PC-3 (cell line): Measurements from ENCODE around the gene ZFYVE28. TPM values are rescaled to one million over a fixed set of nuclear protein-coding genes. Genes with fewer than 3 reads are reported as not detected.

Experiments
- ATAC-seq: fragments of 200-7000 bp; cut with Tn5 transposase; 2 replicates; pipeline ENCODE4 v1.9.1; 2020; ENCODE audit warnings: mild to moderate bottlenecking, moderate library complexity
- BruUV-seq: library from RNA; stranded (reverse); fragments of 400-500 nt; replicated peaks from 2 replicates; lab custom pipeline; 2021; lab: Mats Ljungman, UMichigan
- CTCF ChIA-PET: fragments of 300-600 bp; sonication (Branson Sonifier 250); formaldehyde crosslinking; loops from one replicate; lab custom pipeline; 2022; ENCODE audit warnings: antibody characterized with exemption; lab: Charles Lee
- POLR2A ChIA-PET: fragments of 300-600 bp; sonication (Branson Sonifier 250); formaldehyde crosslinking; loops from one replicate; lab custom pipeline; 2022; ENCODE audit warnings: antibody characterized with exemption; ENCODE audit not compliant: unreplicated experiment; lab: Charles Lee
- DNase-seq: peaks from one replicate; pipeline ENCODE4 v3.0.0-alpha.2; 2015
- H2AFZ ChIP-seq: fragments of 300-600 bp; sonication (generic); 2 replicates; pipeline ENCODE4 v1.6.0; 2016; ENCODE audit warnings: antibody characterized with exemption, low read length
- H3F3A ChIP-seq: fragments of 300-600 bp; sonication (generic); one replicate; pipeline ENCODE4 v1.6.0; 2017; ENCODE audit warnings: antibody characterized with exemption, low read length, control low read depth, mild to moderate bottlenecking; ENCODE audit not compliant: unreplicated experiment
- H3K27ac ChIP-seq: fragments of 300-600 bp; sonication (generic); 2 replicates; pipeline ENCODE4 v1.5.1; 2016; ENCODE audit warnings: mild to moderate bottlenecking, low read length
- H3K27me3 ChIP-seq: fragments of 300-600 bp; sonication (generic); 2 replicates; pipeline ENCODE4 v1.6.1; 2016; ENCODE audit warnings: low read length, mixed read lengths
- H3K36me3 ChIP-seq: fragments of 300-600 bp; sonication (generic); 2 replicates; pipeline ENCODE4 v1.6.1; 2016; ENCODE audit warnings: low read depth, mixed run types, low read length, mixed read lengths
- H3K4me1 ChIP-seq: fragments of 300-600 bp; sonication (generic); 2 replicates; pipeline ENCODE4 v1.5.1; 2016; ENCODE audit warnings: low read length; ENCODE audit not compliant: insufficient read depth
- H3K4me2 ChIP-seq: fragments of 300-600 bp; sonication (generic); 2 replicates; pipeline ENCODE4 v1.6.0; 2016; ENCODE audit warnings: low read length
- H3K4me3 ChIP-seq: fragments of 300-600 bp; sonication (generic); 2 replicates; pipeline ENCODE4 v1.5.1; 2016; ENCODE audit warnings: mild to moderate bottlenecking, low read length, mixed read lengths
- H3K79me2 ChIP-seq: fragments of 300-600 bp; sonication (generic); 2 replicates; pipeline ENCODE4 v1.6.1; 2017; ENCODE audit warnings: low read length, mixed read lengths
- H3K9ac ChIP-seq: fragments of 300-600 bp; sonication (generic); 2 replicates; pipeline ENCODE4 v1.6.0; 2016; ENCODE audit warnings: mild to moderate bottlenecking, low read length
- H3K9me2 ChIP-seq: fragments of 300-600 bp; sonication (generic); replicated peaks from 2 replicates; pipeline ENCODE4 v1.6.1; 2016; ENCODE audit warnings: mixed run types, low read length, mixed read lengths
- H3K9me3 ChIP-seq: fragments of 300-600 bp; sonication (generic); 2 replicates; pipeline ENCODE4 v1.6.1; 2016; ENCODE audit warnings: low read length, mixed read lengths
- H4K20me1 ChIP-seq: fragments of 300-600 bp; sonication (generic); 2 replicates; pipeline ENCODE4 v1.6.1; 2016; ENCODE audit warnings: low read length, mixed read lengths
- CTCF ChIP-seq: fragments of 300-600 bp; sonication (generic); conservative IDR thresholded peaks from 2 replicates; pipeline ENCODE4 v1.5.1; 2017; ENCODE audit warnings: antibody characterized with exemption, low read depth, mild to moderate bottlenecking, low read length
- EZH2 ChIP-seq: fragments of 300-600 bp; sonication (generic); IDR thresholded peaks from one replicate; pipeline ENCODE4 v1.6.1; 2017; ENCODE audit warnings: antibody characterized with exemption, mild to moderate bottlenecking, low read length; ENCODE audit not compliant: unreplicated experiment
- EZH2phosphoT487 ChIP-seq: fragments of 300-600 bp; sonication (generic); IDR thresholded peaks from 2 replicates; pipeline ENCODE4 v1.6.1; 2018; ENCODE audit warnings: mild to moderate bottlenecking, antibody characterized with exemption, low read length, borderline replicate concordance
- intact Hi-C: fragments of 100-400 bp; cut with micrococcal nuclease; formaldehyde crosslinking; loops from 2 replicates; pipeline ENCODE4 v1.9.0; 2023
- total RNA-seq: library from RNA; depleted of rRNA; stranded (reverse); fragments of >200 nt; gene quantifications from 2 replicates; pipeline ENCODE4 v1.2.3, GENCODE V29; 2014

The ZFYVE28 gene
- total RNA-seq, 1 experiment from 2014 or later, result 8.0 TPM

GRCh38 chr4:2399216-2399615 is 19.2 kb downstream of the ZFYVE28 start:
- Histone ChIP-seq H3K9me2 (no peaks in the 10 kb centered on the region), H3K4me3 (no peak overlapping the region), H2AFZ (no peak overlapping the region), H4K20me1 (no peaks in the 10 kb centered on the region), H3K9ac (no peak overlapping the region), H3K36me3 (no peaks in the 10 kb centered on the region), H3F3A (no peaks in the 10 kb centered on the region), H3K4me1 (peaks cover 9% of the 10 kb centered on the region; the same call in 1 of the 2 replicates), H3K79me2 (no peaks in the 10 kb centered on the region), H3K27ac (no peak overlapping the region), H3K4me2 (no peak overlapping the region), H3K9me3 (no peaks in the 10 kb centered on the region), H3K27me3 (no peaks in the 10 kb centered on the region)
- CTCF ChIA-PET, result no interaction called here
- intact Hi-C loops, result no loop called here
- ATAC-seq (no peak), DNase-seq (no peak)
- no TSS peak for BruUV-seq
- TF ChIP-seq CTCF (no peak), EZH2 (no peak), EZH2phosphoT487 (no peak)
- POLR2A ChIA-PET, result no interaction called here

GRCh38 chr4:2397596-2398379 is 20.7 kb downstream of the ZFYVE28 start:
- TF ChIP-seq CTCF (no peak), EZH2phosphoT487 (no peak), EZH2 (no peak)
- Histone ChIP-seq H3K27ac (no peak overlapping the region), H3K4me2 (no peak overlapping the region), H3K9me3 (no peaks in the 10 kb centered on the region), H3K4me1 (peaks cover 8% of the 10 kb centered on the region; the same call in 1 of the 2 replicates), H3K27me3 (no peaks in the 10 kb centered on the region), H3K79me2 (no peaks in the 10 kb centered on the region), H2AFZ (no peak overlapping the region), H3F3A (no peaks in the 10 kb centered on the region), H3K9ac (no peak overlapping the region), H3K36me3 (no peaks in the 10 kb centered on the region), H4K20me1 (no peaks in the 10 kb centered on the region), H3K9me2 (no peaks in the 10 kb centered on the region), H3K4me3 (no peak overlapping the region)
- ChIA-PET CTCF (no interaction called here), POLR2A (no interaction called here)
- intact Hi-C loops, result no loop called here
- ATAC-seq (no peak), DNase-seq (no peak)
- BruUV-seq, result no TSS peak

- no peak for ATAC-seq
- H3K9ac ChIP-seq, result no peak overlapping the region
- H3K4me2 ChIP-seq, result no peak overlapping the region
- TF ChIP-seq EZH2phosphoT487 (no peak), EZH2 (no peak), CTCF (no peak)
- ChIA-PET CTCF (no interaction called here), POLR2A (no interaction called here)
- no peak overlapping the region for H3K4me3 ChIP-seq
- no peak for DNase-seq
- no peak overlapping the region for H3K27ac ChIP-seq
- H4K20me1 ChIP-seq, result no peaks in the 10 kb centered on the region
- H3K79me2 ChIP-seq, result no peaks in the 10 kb centered on the region
- intact Hi-C loops, result no loop called here
- H3F3A ChIP-seq, result no peaks in the 10 kb centered on the region
- no peaks in the 10 kb centered on the region for H3K9me2 ChIP-seq
- H3K9me3 ChIP-seq, result no peaks in the 10 kb centered on the region
- no peaks in the 10 kb centered on the region for H3K27me3 ChIP-seq
- peaks cover 4% of the 10 kb centered on the region; the same call in 1 of the 2 replicates for H3K4me1 ChIP-seq
- no peaks in the 10 kb centered on the region for H3K36me3 ChIP-seq
- no TSS peak for BruUV-seq
- H2AFZ ChIP-seq, result no peak overlapping the region
Observed at GRCh38 chr4:2396781-2397368, 21.6 kb downstream of the ZFYVE28 start.
